ENCODE data around the gene FAM222B.

- TF ChIP-seq POLR2A (IDR thresholded peaks at IDR 0.05) (no peak), CTCF (IDR thresholded peaks at IDR 0.05) (no peak)
These were observed 87.1 kb downstream of the FAM222B start for GRCh38 chr17:28755486-28755885.

Measured in suprapubic skin (tissue), 3 donors.